ENCODE results near the gene TCHHL1. TPM values are rescaled to one million over a fixed set of nuclear protein-coding genes. Genes with fewer than 3 reads are reported as not detected.

The TCHHL1 gene
- total and polyA plus RNA-seq, 2 of the 13 experiments (the other 11 are each of a cell fraction or from before 2014, with no cell fraction given) = not detected

GRCh38 chr1:152049291-152050083 lies 39.4 kb downstream of the TCHHL1 start:
- Histone ChIP-seq H3K27ac (ENCODE audit: extremely low read length, insufficient read depth, low read length) (no peak overlapping the region), H2AFZ (ENCODE audit: low read length) (no peak overlapping the region), H3K9me3 (ENCODE audit: low read length) (no peaks in the 10 kb centered on the region), H3K4me3 (replicated peaks in 1 of 3; ENCODE audit: insufficient read depth in 1 of 3, low read depth in 2 of 3, low read length in 3 of 3) (no peak overlapping the region), H3K36me3 (replicated peaks in 1 of 2; ENCODE audit: control insufficient read depth in 1 of 2, insufficient read depth in 2 of 2, low read length in 2 of 2) (no peaks in the 10 kb centered on the region), H3K79me2 (ENCODE audit: insufficient read depth, low read length) (no peaks in the 10 kb centered on the region), H3K4me1 (ENCODE audit: insufficient read depth, low read length) (peaks cover 17% of the 10 kb centered on the region), H3K27me3 (ENCODE audit: control insufficient read depth in 1 of 2, insufficient read depth in 2 of 2, low read length in 2 of 2) (peaks cover 6 to 11% of the 10 kb centered on the region in 2 experiments; a peak in 4 of 5 replicates), H3K9ac (ENCODE audit: insufficient read depth, low read depth, low read length) (no peak overlapping the region), H4K20me1 (ENCODE audit: insufficient read depth, low read length) (no peaks in the 10 kb centered on the region), H3K4me2 (ENCODE audit: low read depth, low read length) (no peak overlapping the region)
- WGBS (ENCODE audit: low lambda C conversion rate) = 66% methylated on average over 8 of the region's 8 CpGs
- in situ Hi-C loops (cut with HindIII; ENCODE audit: extremely low pct_ligation_motif_present, low pct_unique_long_range_greater_than_20kb) = loop anchor here (5.0 to 10.0 kb wide), 2 partner anchors 138 to 395 kb away; no protein-coding TSS in a partner anchor
- FAIRE-seq (no peak), DNase-seq (ENCODE audit: low spot score) (no peak), ATAC-seq (no peak)
- POLR2A ChIA-PET = interaction anchor here (3.6 kb wide), 1 partner anchor 14 kb away, joined by 30 read pairs; the partner anchor contains the start of gene S100A11
- CTCF ChIA-PET (ENCODE audit: low intra/inter-chr PET ratio, low total read pairs) = no interaction called here
- no TSS peak for BruUV-seq (replicated peaks)
- no peak for TF ChIP-seq ZNF10 (CRISPR knock-in tag; IDR thresholded peaks at IDR 0.05; ENCODE audit: borderline replicate concordance, low read depth)
- no peak for TF ChIP-seq ZKSCAN5 (CRISPR knock-in tag; IDR thresholded peaks at IDR 0.05)
- no peak for TF ChIP-seq BRCA1 (CRISPR knock-in tag; IDR thresholded peaks at IDR 0.05)
- TF ChIP-seq ZNF598 (CRISPR knock-in tag; IDR thresholded peaks at IDR 0.05; ENCODE audit: borderline replicate concordance) = no peak
- TF ChIP-seq CEBPB (IDR thresholded peaks at IDR 0.05; ENCODE audit: borderline replicate concordance, low read depth, low read length) = peak; percentile 11; the same call in 1 of the 2 replicates
- intact Hi-C loops (cut with micrococcal nuclease; ENCODE audit: unreplicated experiment) = loop anchor here (10.0 kb wide), 1 partner anchor 295 kb away; no protein-coding TSS in a partner anchor

- ATAC-seq = peak; percentile 47
- TSS peak; percentile 91 for BruUV-seq (replicated peaks)
- peaks cover 17% of the 10 kb centered on the region for H3K4me1 ChIP-seq (ENCODE audit: insufficient read depth, low read length)
- in situ Hi-C loops (cut with HindIII; ENCODE audit: extremely low pct_ligation_motif_present, low pct_unique_long_range_greater_than_20kb) (no loop called here), intact Hi-C loops (cut with micrococcal nuclease; ENCODE audit: unreplicated experiment) (no loop called here)
- DNase-seq (ENCODE audit: low spot score) = peak; percentile 61
- H3K4me3 ChIP-seq (replicated peaks in 1 of 3; ENCODE audit: insufficient read depth in 1 of 3, low read depth in 2 of 3, low read length in 3 of 3) = peak overlapping the region; percentile 41 to 60 (median 47); a peak in 5 of 6 replicates
- H3K36me3 ChIP-seq (replicated peaks in 1 of 2; ENCODE audit: control insufficient read depth in 1 of 2, insufficient read depth in 2 of 2, low read length in 2 of 2) = no peaks in the 10 kb centered on the region
- peak overlapping the region; percentile 80 for H3K4me2 ChIP-seq (ENCODE audit: low read depth, low read length)
- H3K9me3 ChIP-seq (ENCODE audit: low read length) = no peaks in the 10 kb centered on the region
- no peaks in the 10 kb centered on the region for H4K20me1 ChIP-seq (ENCODE audit: insufficient read depth, low read length)
- FAIRE-seq = no peak
- no peaks in the 10 kb centered on the region for H3K79me2 ChIP-seq (ENCODE audit: insufficient read depth, low read length)
- peak overlapping the region; percentile 69 for H3K9ac ChIP-seq (ENCODE audit: insufficient read depth, low read depth, low read length)
- ChIA-PET POLR2A (interaction anchor here (0.6 to 3.6 kb wide), 4 partner anchors 13 to 47 kb away, joined by 3 to 30 read pairs (median 4); partner anchors contain the start of gene S100A11), CTCF (ENCODE audit: low intra/inter-chr PET ratio, low total read pairs) (no interaction called here)
- H2AFZ ChIP-seq (ENCODE audit: low read length) = no peak overlapping the region
- WGBS (ENCODE audit: low lambda C conversion rate) = 15% methylated on average over 5 of the region's 6 CpGs
- H3K27ac ChIP-seq (ENCODE audit: extremely low read length, insufficient read depth, low read length) = peak overlapping the region; percentile 67
- peaks cover 4 to 10% of the 10 kb centered on the region in 2 experiments; a peak in 4 of 5 replicates for H3K27me3 ChIP-seq (ENCODE audit: control insufficient read depth in 1 of 2, insufficient read depth in 2 of 2, low read length in 2 of 2)
- no peak for TF ChIP-seq ZNF772 (CRISPR knock-in tag; IDR thresholded peaks at IDR 0.05)
- no peak for TF ChIP-seq HIC2 (CRISPR knock-in tag; IDR thresholded peaks at IDR 0.05; ENCODE audit: low read depth)
- TF ChIP-seq PITX1 (CRISPR knock-in tag; IDR thresholded peaks at IDR 0.05) = no peak
- TF ChIP-seq HNRNPL (IDR thresholded peaks at IDR 0.05; ENCODE audit: low read depth, low read length) = peak; percentile 78; the same call in 1 of the 2 replicates
- TF ChIP-seq BORCS8-MEF2B (CRISPR knock-in tag; IDR thresholded peaks at IDR 0.05) = no peak
- 0 out of 2 replicates have a peak, but pooled peaks have one; percentile 10 for TF ChIP-seq TFE3 (CRISPR knock-in tag; IDR thresholded peaks at IDR 0.05)
- TF ChIP-seq KLF16 (CRISPR knock-in tag; IDR thresholded peaks at IDR 0.05) = peak in 1 of 2 experiments; percentile 7; a peak in 1 of 4 replicates
- TF ChIP-seq ZNF619 (CRISPR knock-in tag; IDR thresholded peaks at IDR 0.05) = no peak
Measured at GRCh38 chr1:152048416-152049009, 40.4 kb downstream of the TCHHL1 start.

Measured in HepG2 (cell line).